Tibial artery (tissue), 4 donors: ENCODE results near the gene CRACR2A.

Source experiments
- DNase-seq, 2 donors: peaks; one replicate each; pipeline ENCODE4 v3.0.0-alpha.2; 2019
- H3K27ac ChIP-seq, 2 donors: fragments of 200-600 bp; sonication (generic) in 1 of 2; 1 replicate in 1 of 2; 2 replicates in 1 of 2; pipeline ENCODE4 v1.5.1; 2018 to 2019; ENCODE audit warnings: mild to moderate bottlenecking in 1 of 2
- H3K27me3 ChIP-seq, 2 donors: fragments of 200-600 bp; sonication (generic) in 1 of 2; one replicate each; pipeline versions ENCODE4 v1.5.1 to v1.6.0; 2016 to 2019
- H3K36me3 ChIP-seq, 3 donors: fragments of 200-600 bp; sonication (generic) in 2 of 3; one replicate each; pipeline ENCODE4 v1.5.1; 2016 to 2019; ENCODE audit warnings: mild to moderate bottlenecking in 2 of 3
- H3K4me1 ChIP-seq, 4 donors: fragments of 200-600 bp; sonication (generic) in 2 of 4; 1 replicate in 3 of 4; 2 replicates in 1 of 4; pipeline ENCODE4 v1.5.1; 2016 to 2019
- H3K4me3 ChIP-seq, 2 donors: fragments of 200-600 bp; sonication (generic) in 1 of 2; 1 replicate in 1 of 2; 2 replicates in 1 of 2; pipeline ENCODE4 v1.5.1; 2018 to 2019; ENCODE audit warnings: mild to moderate bottlenecking in 2 of 2
- H3K9me3 ChIP-seq, 3 donors: fragments of 200-600 bp; sonication (generic) in 1 of 3; one replicate each; pipeline ENCODE4 v1.5.1; 2016 to 2019
- CTCF ChIP-seq, 2 experiments: fragments of 200-600 bp in 1 of 2; fragments of 450-650 bp in 1 of 2; IDR thresholded peaks; one replicate each; pipeline ENCODE4 v1.5.1; 2017 to 2019; ENCODE audit warnings: antibody characterized with exemption in 2 of 2, mild to moderate bottlenecking in 1 of 2, moderate library complexity in 1 of 2
- intact Hi-C: fragments of 100-400 bp; cut with DNase I; formaldehyde crosslinking; loops from one replicate; pipeline ENCODE4 v1.15.0; 2023; ENCODE audit warnings: low total_unique reads

Gene CRACR2A

DNA sequence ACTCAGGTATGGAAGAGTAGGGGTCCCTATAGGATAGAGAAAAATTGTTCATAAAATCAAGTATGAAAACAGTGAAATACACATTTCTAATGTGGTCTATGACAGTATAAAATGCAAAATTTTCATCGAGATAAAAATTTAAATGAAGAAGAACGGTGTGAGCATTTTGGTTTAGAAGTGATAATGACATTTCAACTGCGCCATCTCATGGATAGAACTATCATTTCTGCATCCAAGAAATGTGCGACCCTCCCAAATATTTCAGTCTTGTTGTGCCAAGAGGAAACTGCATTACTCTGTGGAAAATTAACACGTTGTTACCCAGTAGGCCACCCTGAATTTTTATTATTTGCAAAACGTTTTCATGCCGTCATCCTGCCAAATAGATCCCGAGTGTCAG is 108.8 kb downstream of the CRACR2A start:
- intact Hi-C loops = no loop called here
- TF ChIP-seq CTCF (IDR thresholded peaks at IDR 0.05) = no peak
- Histone ChIP-seq H3K27ac (no peak overlapping the region), H3K4me3 (no peak overlapping the region), H3K9me3 (no peaks in the 10 kb centered on the region), H3K27me3 (no peaks in the 10 kb centered on the region), H3K36me3 (no peaks in the 10 kb centered on the region), H3K4me1 (no peaks in the 10 kb centered on the region)
- DNase-seq = no peak

DNA sequence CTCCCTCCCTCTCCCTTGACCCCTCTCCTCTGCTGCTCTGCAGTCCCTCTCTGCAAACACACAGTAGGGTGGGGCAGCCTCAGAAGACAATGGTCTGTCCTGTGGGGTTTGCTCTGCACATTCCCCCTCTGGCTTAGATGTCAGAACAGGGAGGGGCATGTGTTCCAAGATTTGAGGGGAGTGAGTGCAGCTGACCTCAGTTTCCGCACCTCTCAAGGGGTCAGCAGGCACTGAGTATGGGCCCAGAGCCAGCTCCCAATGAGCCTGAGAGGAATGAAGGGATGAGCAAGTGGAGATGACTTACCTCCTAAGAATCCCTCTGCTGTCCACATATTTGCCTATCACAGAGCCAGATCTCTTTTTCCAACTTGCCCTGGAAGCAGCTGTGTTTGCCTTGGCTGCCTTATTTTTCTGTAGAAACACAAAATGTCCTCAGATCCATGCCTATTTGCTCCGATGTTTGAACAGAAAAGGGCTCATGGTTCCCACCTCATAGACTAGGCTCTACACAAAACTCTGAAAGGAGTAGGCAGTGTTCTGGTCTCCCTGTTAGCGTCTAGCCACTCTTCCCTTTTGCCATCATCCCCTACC is 111.4 kb downstream of the CRACR2A start:
- Histone ChIP-seq H3K36me3 (peaks cover 0 to 8% (median 0%) of the 10 kb centered on the region in 3 donors), H3K27me3 (no peaks in the 10 kb centered on the region), H3K9me3 (no peaks in the 10 kb centered on the region), H3K4me1 (no peaks in the 10 kb centered on the region), H3K4me3 (no peak overlapping the region), H3K27ac (no peak overlapping the region)
- TF ChIP-seq CTCF (IDR thresholded peaks at IDR 0.05) = no peak
- no peak for DNase-seq
- intact Hi-C loops = no loop called here

DNA sequence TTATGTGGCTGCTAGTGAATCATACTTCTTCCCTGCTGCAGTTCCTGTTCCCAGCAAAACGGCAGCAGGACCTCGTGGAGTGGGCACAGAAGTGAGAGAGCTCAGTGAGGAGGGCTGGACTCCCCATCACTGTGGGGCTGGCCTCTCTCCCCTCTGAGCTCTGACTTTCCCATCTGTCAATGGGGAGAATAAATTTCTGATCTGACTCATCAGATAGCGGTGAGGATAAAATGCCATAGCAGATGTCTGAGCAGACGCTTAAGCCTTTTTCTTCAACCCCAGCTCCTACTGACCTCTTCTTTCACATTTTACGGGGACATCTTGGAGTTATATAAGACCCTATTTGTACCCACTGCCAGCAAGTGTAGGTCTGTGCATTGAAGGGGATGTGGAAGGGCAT is 116.6 kb downstream of the CRACR2A start:
- intact Hi-C loops = no loop called here
- no peak for DNase-seq
- no peak for TF ChIP-seq CTCF (IDR thresholded peaks at IDR 0.05)
- H3K9me3 ChIP-seq = no peaks in the 10 kb centered on the region
- no peaks in the 10 kb centered on the region for H3K4me1 ChIP-seq
- no peaks in the 10 kb centered on the region for H3K27me3 ChIP-seq
- H3K27ac ChIP-seq = no peak overlapping the region
- H3K4me3 ChIP-seq = no peak overlapping the region
- H3K36me3 ChIP-seq = peaks cover 0 to 8% (median 0%) of the 10 kb centered on the region in 3 donors

GRCh38 chr12:3634348-3634747 is 118.6 kb downstream of the CRACR2A start:
- intact Hi-C loops = no loop called here
- no peaks in the 10 kb centered on the region for H3K4me1 ChIP-seq
- H3K9me3 ChIP-seq = no peaks in the 10 kb centered on the region
- no peak overlapping the region for H3K4me3 ChIP-seq
- H3K36me3 ChIP-seq = peaks cover 0 to 8% (median 0%) of the 10 kb centered on the region in 3 donors
- TF ChIP-seq CTCF (IDR thresholded peaks at IDR 0.05) = no peak
- no peak overlapping the region for H3K27ac ChIP-seq
- H3K27me3 ChIP-seq = no peaks in the 10 kb centered on the region
- DNase-seq = no peak

DNA sequence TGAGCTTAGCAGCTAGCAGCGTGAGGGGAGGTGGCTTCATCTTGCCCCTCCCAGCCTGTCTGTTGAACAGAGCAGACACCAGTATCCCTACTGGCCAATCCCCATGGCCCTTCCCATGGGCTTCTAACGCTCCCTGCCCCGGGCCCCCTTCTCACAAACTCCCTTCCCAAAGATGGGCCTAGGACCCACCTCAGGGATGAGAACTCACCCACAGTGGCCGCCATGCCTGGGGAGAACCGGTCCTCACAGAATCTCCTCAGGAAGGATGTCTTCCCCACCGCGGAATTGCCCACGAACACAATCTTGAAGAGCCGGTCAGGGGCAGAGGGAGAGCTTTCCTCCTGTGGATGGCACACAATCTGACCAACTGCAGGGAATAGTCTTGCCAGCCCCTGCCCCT is 119.5 kb downstream of the CRACR2A start:
- intact Hi-C loops = no loop called here
- Histone ChIP-seq H3K4me1 (no peaks in the 10 kb centered on the region), H3K9me3 (no peaks in the 10 kb centered on the region), H3K27ac (no peak overlapping the region), H3K36me3 (peaks cover 0 to 8% (median 0%) of the 10 kb centered on the region in 3 donors), H3K4me3 (no peak overlapping the region), H3K27me3 (no peaks in the 10 kb centered on the region)
- no peak for TF ChIP-seq CTCF (IDR thresholded peaks at IDR 0.05)
- DNase-seq = no peak

- Histone ChIP-seq H3K9me3 (no peaks in the 10 kb centered on the region), H3K27me3 (no peaks in the 10 kb centered on the region), H3K4me1 (no peaks in the 10 kb centered on the region), H3K27ac (no peak overlapping the region), H3K36me3 (peaks cover 0 to 2% (median 0%) of the 10 kb centered on the region in 3 donors), H3K4me3 (no peak overlapping the region)
- intact Hi-C loops = no loop called here
- no peak for TF ChIP-seq CTCF (IDR thresholded peaks at IDR 0.05)
- DNase-seq = no peak
These were observed 120.2 kb downstream of the CRACR2A start for GRCh38 chr12:3632754-3633153.
